Duodenal mucosa (tissue), 2 donors: ENCODE measurements around the gene TAAR1.
A peak's percentile ranks its signal among the peaks of the same experiment; 100 is the strongest.
"Not testable (repeated sequence)": the region's sequence is repeated elsewhere in the genome, so short reads cannot be mapped to it uniquely, and the experiment has no call there.

ENCODE experiments used
- H3K27ac ChIP-seq: one replicate; pipeline ENCODE4 v1.7.0; 2013; ENCODE audit warnings: low read depth, low read length
- H3K27me3 ChIP-seq, 2 donors: one replicate each; pipeline ENCODE4 v1.7.0; 2013; ENCODE audit warnings: low read length in 2 of 2, control low read depth in 1 of 2; ENCODE audit not compliant: insufficient read depth in 2 of 2, control insufficient read depth in 1 of 2
- H3K36me3 ChIP-seq, 2 donors: one replicate each; pipeline ENCODE4 v1.7.0; 2013; ENCODE audit warnings: low read length in 2 of 2, control low read depth in 1 of 2; ENCODE audit not compliant: insufficient read depth in 2 of 2, control insufficient read depth in 1 of 2
- H3K4me1 ChIP-seq, 2 donors: one replicate each; pipeline ENCODE4 v1.7.0; 2013; ENCODE audit warnings: low read length in 2 of 2, control low read depth in 1 of 2; ENCODE audit not compliant: insufficient read depth in 2 of 2, control insufficient read depth in 1 of 2
- H3K4me3 ChIP-seq, 2 donors: one replicate each; pipeline ENCODE4 v1.7.0; 2013; ENCODE audit warnings: low read length in 2 of 2, low read depth in 1 of 2
- H3K9ac ChIP-seq, 2 donors: one replicate each; pipeline ENCODE4 v1.7.0; 2013; ENCODE audit warnings: low read length in 2 of 2, low read depth in 1 of 2
- H3K9me3 ChIP-seq, 2 donors: one replicate each; pipeline ENCODE4 v1.7.0; 2013; ENCODE audit warnings: low read length in 2 of 2, control low read depth in 1 of 2; ENCODE audit not compliant: control insufficient read depth in 1 of 2

Gene TAAR1

DNA sequence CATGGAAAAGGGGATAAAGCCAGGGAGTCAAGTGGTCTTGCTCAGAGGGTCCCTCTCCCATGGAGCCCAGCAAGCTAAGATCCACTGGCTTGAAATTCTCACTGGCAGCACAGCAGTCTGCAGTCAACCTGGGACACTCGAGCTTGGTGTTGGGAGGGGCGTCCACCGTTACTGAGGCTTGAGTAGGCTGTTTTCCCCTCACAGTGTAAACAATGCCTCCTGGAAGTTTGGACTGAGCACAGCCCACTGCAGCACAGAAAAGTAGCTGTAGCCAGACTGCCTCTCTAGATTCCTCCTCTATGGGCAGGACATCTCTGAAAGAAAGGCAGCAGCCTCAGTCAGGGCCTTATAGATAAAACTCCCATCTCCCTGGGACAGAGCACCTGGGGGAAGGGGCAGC is 23.7 kb downstream of the TAAR1 start:
- H3K36me3 ChIP-seq, H3K9ac ChIP-seq, H3K27me3 ChIP-seq, H3K4me1 ChIP-seq, H3K9me3 ChIP-seq, H3K27ac ChIP-seq, H3K4me3 ChIP-seq: not testable (repeated sequence)

DNA sequence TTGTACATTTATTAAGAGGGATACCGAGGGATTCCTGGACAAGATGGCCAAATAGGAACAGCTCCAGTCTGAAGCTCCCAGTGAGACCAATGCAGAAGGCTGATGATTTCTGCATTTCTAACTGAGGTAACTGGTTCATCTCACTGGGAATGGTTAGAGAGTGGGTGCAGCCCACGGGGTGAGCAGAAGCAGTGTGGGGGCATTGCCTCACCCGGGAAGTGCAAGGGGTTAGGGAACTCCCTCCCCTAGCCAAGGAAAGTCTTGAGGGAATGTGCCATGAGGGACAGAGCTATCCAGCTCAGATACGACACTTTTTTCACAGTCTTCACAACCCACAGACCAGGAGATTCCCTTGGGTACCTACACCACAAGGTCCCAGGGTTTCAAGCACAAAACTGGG is 24.2 kb downstream of the TAAR1 start:
- Histone ChIP-seq H3K27ac (no peak overlapping the region), H3K27me3 (no peaks in the 10 kb centered on the region), H3K4me1 (no peaks in the 10 kb centered on the region), H3K36me3 (no peaks in the 10 kb centered on the region), H3K9me3 (no peaks in the 10 kb centered on the region), H3K4me3 (no peak overlapping the region), H3K9ac (no peak overlapping the region)

DNA sequence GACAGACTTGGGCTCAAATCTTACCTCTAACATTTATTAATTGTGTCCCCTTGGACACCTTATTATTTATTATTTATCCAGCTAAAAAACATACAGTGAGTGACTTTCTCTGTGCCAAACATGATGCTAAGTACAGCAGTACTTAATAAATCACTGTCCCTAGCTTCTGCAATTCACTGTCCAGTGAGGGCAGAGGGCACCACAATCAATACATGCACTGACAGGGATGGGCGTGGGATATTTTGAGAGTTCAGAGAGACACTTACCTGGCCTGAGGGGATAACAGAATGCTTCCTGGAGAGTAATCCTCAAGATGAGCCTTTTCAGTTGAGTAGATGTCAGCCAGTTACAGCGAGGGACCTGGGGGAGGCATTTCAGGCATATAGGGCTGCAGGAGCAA is 25.6 kb downstream of the TAAR1 start:
- Histone ChIP-seq H3K4me1 (no peaks in the 10 kb centered on the region), H3K27ac (no peak overlapping the region), H3K9ac (no peak overlapping the region), H3K4me3 (no peak overlapping the region), H3K36me3 (no peaks in the 10 kb centered on the region), H3K9me3 (no peaks in the 10 kb centered on the region), H3K27me3 (no peaks in the 10 kb centered on the region)

DNA sequence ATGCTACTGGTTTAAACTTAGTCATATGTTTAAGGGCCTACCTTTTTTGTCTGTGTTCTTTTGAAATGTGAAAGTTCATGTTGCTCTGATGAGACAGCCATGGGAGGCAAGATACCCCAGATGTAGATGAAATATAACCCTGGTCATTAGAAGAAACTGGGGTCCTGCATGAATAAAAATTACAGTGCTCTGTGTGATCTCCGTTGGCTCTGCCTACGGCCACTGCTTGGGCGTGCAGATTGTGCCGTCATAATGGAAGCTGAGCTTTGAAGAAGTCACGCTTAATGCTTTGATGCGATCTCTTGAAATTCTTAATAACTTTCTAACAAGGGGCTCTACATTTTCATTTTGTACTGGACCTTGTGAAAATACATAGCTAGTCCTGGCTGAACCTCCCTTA is 34.8 kb downstream of the TAAR1 start, which contains the start of gene TAAR2:
Gene TAAR2 (minus strand): TSS at position 101 of the 400 bp plus-strand sequence. CDS start 0 bp downstream, at position 101.
- Histone ChIP-seq H3K9ac (no peak within 1 kb of the TSS), H3K9me3 (no peaks in the 10 kb centered on the region)

DNA sequence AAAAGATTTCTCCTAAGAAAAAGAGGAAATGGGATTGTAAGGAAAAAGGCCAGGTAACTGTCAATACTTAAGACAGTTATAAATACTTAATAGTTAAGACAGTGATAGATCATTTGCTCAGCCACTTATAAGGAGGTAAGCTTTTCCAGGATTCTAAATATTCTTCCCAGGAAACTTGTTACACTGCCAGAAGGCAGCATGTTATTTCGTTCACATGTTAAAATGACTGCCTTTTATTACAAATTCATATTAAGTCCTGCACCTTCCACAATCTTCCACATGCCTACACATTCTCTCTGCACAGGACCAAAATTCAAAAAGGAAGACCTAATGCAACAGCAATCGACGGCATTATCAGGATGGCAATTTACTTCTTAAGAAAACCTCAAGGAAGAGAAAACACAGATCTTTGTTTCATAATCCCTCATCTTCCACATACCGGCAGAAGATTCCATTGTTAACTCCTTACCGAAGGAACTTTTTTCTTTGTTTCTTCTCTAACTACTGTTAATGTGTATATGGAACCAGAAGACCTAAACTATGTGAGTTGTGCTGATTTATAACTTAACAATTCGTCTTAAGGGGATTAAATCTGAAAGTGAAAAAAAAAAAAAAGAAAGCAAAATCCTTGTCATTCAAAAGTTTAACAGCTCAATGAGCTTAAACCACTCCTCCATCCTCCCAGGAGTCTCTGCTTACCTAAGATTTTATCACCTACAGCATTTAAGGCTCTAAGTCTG is 35.7 kb downstream of the TAAR1 start:
- no peaks in the 10 kb centered on the region for H3K36me3 ChIP-seq
- H3K9ac ChIP-seq = no peak overlapping the region
- no peak overlapping the region for H3K27ac ChIP-seq
- H3K27me3 ChIP-seq = no peaks in the 10 kb centered on the region
- no peaks in the 10 kb centered on the region for H3K9me3 ChIP-seq
- no peak overlapping the region for H3K4me3 ChIP-seq
- H3K4me1 ChIP-seq = no peaks in the 10 kb centered on the region

More for the DNA sequence above, 34.8 kb downstream of the TAAR1 start, which contains the start of gene TAAR2:
- Histone ChIP-seq H3K27me3 (no peaks in the 10 kb centered on the region), H3K4me1 (no peaks in the 10 kb centered on the region), H3K27ac (no peak within 1 kb of the TSS), H3K4me3 (no peak within 1 kb of the TSS), H3K36me3 (no peaks in the 10 kb centered on the region)

DNA sequence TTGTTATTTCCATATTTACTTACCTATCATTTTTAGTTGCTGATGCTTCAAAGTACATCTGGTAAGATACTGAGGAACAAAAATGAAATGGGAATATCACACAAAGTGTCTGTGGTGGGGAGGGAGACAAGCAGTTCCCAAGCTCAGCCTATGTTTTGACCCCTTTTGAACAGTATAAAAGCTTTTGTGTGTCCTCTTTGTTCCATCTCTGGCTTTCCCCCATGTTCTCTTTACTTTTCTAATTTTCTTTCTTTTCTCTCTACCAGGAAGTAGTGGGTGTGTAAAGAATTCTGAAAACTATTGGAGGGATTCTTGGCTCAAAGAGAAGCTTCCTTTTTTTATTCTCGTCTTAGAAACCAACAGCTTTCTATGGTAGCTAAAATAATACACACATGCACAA is 42.3 kb downstream of the TAAR1 start:
- Histone ChIP-seq H3K4me1 (peaks cover 5 to 9% of the 10 kb centered on the region in 2 donors), H3K27me3 (no peaks in the 10 kb centered on the region), H3K27ac (no peak overlapping the region), H3K9ac (no peak overlapping the region), H3K36me3 (no peaks in the 10 kb centered on the region), H3K4me3 (no peak overlapping the region), H3K9me3 (no peaks in the 10 kb centered on the region)

DNA sequence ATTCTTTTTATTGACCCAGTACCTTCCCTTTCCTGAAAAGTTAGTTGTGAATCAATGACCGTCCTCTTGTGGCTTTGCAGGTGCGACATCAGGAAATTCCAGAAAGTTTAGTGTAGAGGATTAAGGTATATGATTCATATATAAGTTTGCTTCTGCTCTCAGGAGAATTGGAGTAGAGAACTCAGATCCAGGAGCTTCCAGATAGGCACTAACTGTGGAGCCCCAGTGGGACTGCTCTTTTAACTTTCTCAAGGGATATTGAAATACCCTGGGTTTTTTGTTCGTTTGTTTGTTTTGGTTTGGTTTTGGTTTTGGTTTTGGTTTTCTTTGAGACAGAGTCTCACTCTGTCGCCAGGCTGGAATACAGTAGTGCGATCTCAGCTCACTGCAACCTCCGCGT is 44.4 kb downstream of the TAAR1 start:
- Histone ChIP-seq H3K27ac (no peak overlapping the region), H3K4me1 (peaks cover 10 to 27% of the 10 kb centered on the region in 2 donors), H3K36me3 (no peaks in the 10 kb centered on the region), H3K27me3 (no peaks in the 10 kb centered on the region), H3K9me3 (no peaks in the 10 kb centered on the region), H3K4me3 (peak overlapping the region; percentile 66 to 68), H3K9ac (peak overlapping the region; percentile 38 to 45)

DNA sequence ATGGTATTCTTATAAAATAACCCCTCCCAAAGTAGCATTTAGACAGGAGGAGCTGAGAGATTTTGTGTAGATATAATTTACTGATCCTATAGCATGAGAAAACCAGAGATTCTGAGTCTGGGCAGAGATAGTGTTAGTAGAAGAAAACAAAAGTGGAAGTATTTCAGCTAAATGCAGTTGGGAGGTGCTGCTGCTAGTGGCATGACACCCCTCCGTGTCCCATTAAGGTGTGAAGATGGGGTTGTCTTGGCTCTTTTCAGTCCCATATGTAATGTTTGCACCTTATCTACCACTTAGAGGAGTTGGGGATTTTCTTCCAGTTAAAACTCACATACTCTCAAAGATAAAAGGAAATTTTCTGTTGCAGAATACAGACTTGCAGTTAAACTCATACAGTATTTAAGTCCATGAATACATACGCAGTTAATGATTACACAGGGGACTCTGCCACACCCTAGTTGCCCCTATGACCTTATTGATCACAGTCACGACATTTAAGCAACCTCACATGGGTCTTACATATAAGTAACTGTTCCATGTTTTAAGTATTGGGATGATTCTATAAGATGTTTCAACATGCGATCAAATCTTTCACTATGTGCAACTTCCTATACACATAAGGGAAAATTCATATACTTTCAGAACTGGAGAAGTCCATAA is 46.4 kb downstream of the TAAR1 start:
- H3K27me3 ChIP-seq = no peaks in the 10 kb centered on the region
- H3K4me1 ChIP-seq = peaks cover 14 to 41% of the 10 kb centered on the region in 2 donors
- H3K4me3 ChIP-seq = peak overlapping the region; percentile 66 to 68
- no peaks in the 10 kb centered on the region for H3K9me3 ChIP-seq
- no peak overlapping the region for H3K27ac ChIP-seq
- no peaks in the 10 kb centered on the region for H3K36me3 ChIP-seq
- peak overlapping the region; percentile 14 to 28 for H3K9ac ChIP-seq

DNA sequence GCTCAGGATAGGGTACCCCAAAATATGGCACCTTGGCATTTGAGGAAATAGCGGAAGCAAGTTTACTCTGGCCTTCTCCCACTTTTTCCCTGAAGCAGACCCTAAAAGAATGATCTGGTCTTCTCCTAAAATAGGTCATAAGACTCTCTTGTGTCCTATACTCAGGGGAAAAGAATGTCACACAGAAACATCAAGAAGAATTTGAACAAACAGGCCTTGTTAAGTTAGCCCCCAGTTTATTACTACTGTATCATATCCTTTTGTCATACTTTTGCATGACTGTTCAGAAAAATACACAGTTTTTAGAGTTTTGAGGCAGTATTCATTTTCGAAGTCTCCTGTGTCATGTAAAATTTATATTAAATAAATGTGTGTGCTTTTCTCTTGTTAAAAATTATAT is 47.4 kb downstream of the TAAR1 start:
- Histone ChIP-seq H3K9me3 (no peaks in the 10 kb centered on the region), H3K27ac (no peak overlapping the region)

DNA sequence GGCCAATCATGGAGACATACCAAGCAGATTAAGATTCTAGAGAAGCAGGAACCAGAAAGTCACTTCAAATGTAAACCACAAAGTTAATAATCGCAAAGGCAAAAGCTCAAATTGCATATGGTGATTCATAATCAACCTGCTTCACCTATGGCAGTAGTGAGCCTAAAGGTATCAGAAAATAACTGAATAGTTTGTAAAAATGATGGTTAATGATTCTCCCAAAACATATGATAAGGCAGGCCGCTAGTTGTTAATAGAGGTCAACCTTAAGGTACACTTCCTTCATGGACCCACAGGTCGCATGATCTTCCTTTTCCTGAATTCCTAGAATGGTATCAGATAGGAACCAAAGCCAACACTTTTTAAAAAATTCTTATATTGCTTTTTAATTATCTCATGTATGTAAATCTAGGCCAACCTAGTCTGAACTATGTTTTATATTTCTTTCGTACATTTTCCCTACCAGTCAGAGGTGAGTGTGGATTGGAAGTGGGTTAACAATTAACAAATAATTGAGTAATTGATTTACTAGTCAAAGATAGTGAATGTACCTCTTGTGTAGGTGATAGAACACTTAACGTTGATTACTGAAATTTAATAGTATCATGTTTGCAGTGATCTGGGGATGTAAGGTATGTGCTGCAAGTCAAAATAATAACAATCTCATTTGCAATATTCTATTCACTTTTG is 51.3 kb downstream of the TAAR1 start:
- Histone ChIP-seq H3K4me3 (peak overlapping the region in 1 of 2 donors; percentile 16), H3K36me3 (no peaks in the 10 kb centered on the region), H3K4me1 (peaks cover 18 to 53% of the 10 kb centered on the region in 2 donors), H3K9ac (no peak overlapping the region), H3K27me3 (no peaks in the 10 kb centered on the region), H3K27ac (no peak overlapping the region), H3K9me3 (no peaks in the 10 kb centered on the region)

More for the DNA sequence above, 47.4 kb downstream of the TAAR1 start:
- Histone ChIP-seq H3K4me1 (peaks cover 17 to 49% of the 10 kb centered on the region in 2 donors), H3K27me3 (no peaks in the 10 kb centered on the region), H3K36me3 (no peaks in the 10 kb centered on the region), H3K4me3 (no peak overlapping the region), H3K9ac (no peak overlapping the region)
